ENCODE measurements around the gene MAFG.

Gene MAFG

GRCh38 chr17:81927653-81928543, at the start of gene MAFG:
TSS of gene MAFG (minus strand) at chr17:81927735. CDS start at chr17:81923185, 4,550 bp downstream.
- peak within 1 kb of the TSS; percentile 98 for H3K27ac ChIP-seq
- peak; percentile 92 for DNase-seq (ENCODE audit: low spot score)
- ChIA-PET POLR2A (ENCODE audit: low non-redundant PET) (no interaction called here), CTCF (interaction anchor here (0.6 to 0.9 kb wide), 4 partner anchors 15 to 32 kb away, joined by 3 to 5 read pairs (median 3); no protein-coding TSS in a partner anchor)
- TF ChIP-seq, protein P1, sequence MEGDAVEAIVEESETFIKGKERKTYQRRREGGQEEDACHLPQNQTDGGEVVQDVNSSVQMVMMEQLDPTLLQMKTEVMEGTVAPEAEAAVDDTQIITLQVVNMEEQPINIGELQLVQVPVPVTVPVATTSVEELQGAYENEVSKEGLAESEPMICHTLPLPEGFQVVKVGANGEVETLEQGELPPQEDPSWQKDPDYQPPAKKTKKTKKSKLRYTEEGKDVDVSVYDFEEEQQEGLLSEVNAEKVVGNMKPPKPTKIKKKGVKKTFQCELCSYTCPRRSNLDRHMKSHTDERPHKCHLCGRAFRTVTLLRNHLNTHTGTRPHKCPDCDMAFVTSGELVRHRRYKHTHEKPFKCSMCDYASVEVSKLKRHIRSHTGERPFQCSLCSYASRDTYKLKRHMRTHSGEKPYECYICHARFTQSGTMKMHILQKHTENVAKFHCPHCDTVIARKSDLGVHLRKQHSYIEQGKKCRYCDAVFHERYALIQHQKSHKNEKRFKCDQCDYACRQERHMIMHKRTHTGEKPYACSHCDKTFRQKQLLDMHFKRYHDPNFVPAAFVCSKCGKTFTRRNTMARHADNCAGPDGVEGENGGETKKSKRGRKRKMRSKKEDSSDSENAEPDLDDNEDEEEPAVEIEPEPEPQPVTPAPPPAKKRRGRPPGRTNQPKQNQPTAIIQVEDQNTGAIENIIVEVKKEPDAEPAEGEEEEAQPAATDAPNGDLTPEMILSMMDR (conservative IDR thresholded peaks at IDR 0.05; ENCODE audit: low read depth) = peak; percentile 59

DNA sequence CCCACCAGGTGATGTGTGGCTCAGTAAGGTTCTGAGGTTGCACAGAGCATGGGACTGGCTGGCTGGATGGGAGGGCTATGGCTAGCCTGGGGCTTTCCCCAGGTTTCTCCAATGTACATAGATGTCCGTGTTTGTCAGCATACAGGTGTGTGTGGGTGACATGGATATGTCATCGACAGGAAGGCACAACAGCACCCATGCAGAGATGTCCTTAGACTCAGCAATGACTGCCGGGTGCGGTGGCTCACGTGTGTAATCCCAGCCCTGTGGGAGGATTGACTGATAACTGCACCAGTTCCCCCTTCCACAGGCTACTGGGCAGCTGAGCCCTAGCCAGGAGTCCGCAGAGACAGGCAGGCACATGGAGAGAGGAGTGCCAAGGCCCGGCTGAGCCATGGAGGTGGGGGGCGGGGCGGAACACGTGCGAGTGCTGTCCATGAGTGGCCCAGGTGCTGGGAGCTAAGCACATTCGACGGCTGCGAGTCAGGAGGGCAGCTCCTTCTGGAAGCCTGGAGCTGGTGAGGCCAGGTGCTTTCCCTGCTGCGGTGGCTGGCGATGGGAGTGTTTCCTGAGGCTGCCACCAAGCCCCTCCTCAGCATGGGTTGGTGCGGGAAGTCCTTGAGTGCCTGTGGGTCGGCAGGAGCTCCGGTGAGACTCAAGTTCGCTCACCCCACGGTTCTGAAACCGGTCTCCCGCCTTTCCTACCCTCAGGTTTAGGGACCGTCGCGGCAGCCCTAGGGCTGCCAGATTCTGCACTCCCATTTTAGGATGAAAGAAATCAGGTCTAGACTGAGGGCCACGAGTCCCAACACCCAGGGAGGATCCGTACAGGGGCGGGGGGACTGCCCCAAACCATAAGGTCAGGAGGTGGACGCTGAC, 49.0 kb upstream of the MAFG start:
- peak overlapping the region; percentile 88 for H3K27ac ChIP-seq
- no peak for DNase-seq (ENCODE audit: low spot score)
- CTCF ChIA-PET = interaction anchor here (1.0 kb wide), 2 partner anchors 10 to 17 kb away, joined by 3 to 6 read pairs; no protein-coding TSS in a partner anchor
- TF ChIP-seq, protein P1 (conservative IDR thresholded peaks at IDR 0.05; ENCODE audit: low read depth) = no peak
- POLR2A ChIA-PET (ENCODE audit: low non-redundant PET) = interaction anchor here (1.2 kb wide), 1 partner anchor 15 kb away, joined by 5 read pairs; no protein-coding TSS in a partner anchor

GRCh38 chr17:81973432-81973831, 45.9 kb upstream of the MAFG start:
- DNase-seq (ENCODE audit: low spot score) = no peak
- TF ChIP-seq, protein P1 (conservative IDR thresholded peaks at IDR 0.05; ENCODE audit: low read depth) = no peak
- ChIA-PET CTCF (no interaction called here), POLR2A (ENCODE audit: low non-redundant PET) (no interaction called here)
- no peak overlapping the region for H3K27ac ChIP-seq

DNA sequence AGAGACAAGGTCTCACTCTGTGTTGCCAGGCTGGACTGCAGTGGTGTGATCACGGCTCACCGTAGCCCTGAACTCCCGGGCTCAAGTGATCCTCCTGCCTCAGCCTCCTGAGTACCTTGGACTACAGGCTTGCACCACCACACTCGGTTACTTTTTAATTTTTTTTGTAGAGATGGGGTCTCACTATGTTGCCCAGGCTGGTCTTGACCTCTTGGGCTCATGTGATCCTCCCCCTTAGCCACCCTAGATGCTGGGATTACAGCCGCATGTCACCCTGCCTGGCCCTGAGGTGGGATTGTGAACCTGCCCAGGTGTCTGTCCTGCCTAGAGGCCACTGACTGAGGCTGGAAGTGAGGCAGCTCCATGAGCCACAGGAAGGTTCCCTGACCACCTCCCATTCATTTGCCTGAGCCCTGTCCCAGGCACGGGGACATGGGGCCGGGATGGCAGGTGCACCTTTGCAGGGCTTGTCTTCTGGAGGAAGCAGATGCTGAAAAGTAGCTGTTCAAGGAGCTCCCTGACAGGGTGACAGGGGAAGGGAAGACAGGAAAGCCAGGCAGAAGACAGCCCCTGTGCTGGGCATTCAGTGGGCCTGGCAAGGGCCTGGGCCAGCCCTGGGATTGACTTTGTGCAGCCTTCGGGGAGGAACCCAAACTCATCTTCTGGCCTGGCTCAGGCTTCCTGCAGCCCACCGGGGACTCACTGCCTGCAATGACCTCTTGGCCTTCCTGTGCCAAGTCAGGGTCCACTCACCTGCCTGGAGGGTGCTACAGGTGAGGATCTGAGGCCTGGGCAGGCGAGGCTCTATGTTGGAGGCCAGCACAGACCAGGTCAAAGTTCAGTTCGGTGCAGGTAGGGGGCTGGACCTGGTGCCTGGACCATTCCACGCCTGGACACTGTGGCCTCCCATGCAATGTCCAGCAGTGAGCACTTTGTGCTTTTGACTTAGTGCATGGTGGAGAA, 41.6 kb upstream of the MAFG start:
- DNase-seq (ENCODE audit: low spot score) = no peak
- TF ChIP-seq, protein P1 (conservative IDR thresholded peaks at IDR 0.05; ENCODE audit: low read depth) = no peak
- no peak overlapping the region for H3K27ac ChIP-seq
- CTCF ChIA-PET = interaction anchor here (1.4 kb wide), 1 partner anchor 10 kb away, joined by 9 read pairs; no protein-coding TSS in a partner anchor
- POLR2A ChIA-PET (ENCODE audit: low non-redundant PET) = no interaction called here

GRCh38 chr17:81968396-81968745, 40.8 kb upstream of the MAFG start:
- DNase-seq (ENCODE audit: low spot score) = no peak
- POLR2A ChIA-PET (ENCODE audit: low non-redundant PET) = no interaction called here
- TF ChIP-seq, protein P1 (conservative IDR thresholded peaks at IDR 0.05; ENCODE audit: low read depth) = no peak
- CTCF ChIA-PET = interaction anchor here (1.4 kb wide), 1 partner anchor 9 kb away, joined by 9 read pairs; no protein-coding TSS in a partner anchor
- H3K27ac ChIP-seq = peak overlapping the region; percentile 40
